Measurements from ENCODE around the gene PITPNM3.

Gene PITPNM3

GRCh38 chr17:6551869-6552531 lies 4.4 kb downstream of the PITPNM3 start:
- no peak overlapping the region for H3K4me3 Mint-ChIP-seq
- H3K9me3 Mint-ChIP-seq, result no peaks in the 10 kb centered on the region
- peaks cover 2% of the 10 kb centered on the region for H3K36me3 Mint-ChIP-seq
- peaks cover 19% of the 10 kb centered on the region for H3K4me1 Mint-ChIP-seq
- no peak overlapping the region for H3K27ac Mint-ChIP-seq
- H3K27me3 Mint-ChIP-seq, result peaks cover 73% of the 10 kb centered on the region
- no peak for DNase-seq
- CTCF ChIA-PET, result interaction anchor here (0.6 kb wide), 1 partner anchor 34 kb away, joined by 3 read pairs; no protein-coding TSS in a partner anchor

GRCh38 chr17:6551356-6551755 lies 5.0 kb downstream of the PITPNM3 start:
- Mint-ChIP-seq H3K9me3 (no peaks in the 10 kb centered on the region), H3K4me1 (peaks cover 19% of the 10 kb centered on the region), H3K27ac (no peak overlapping the region), H3K27me3 (peaks cover 67% of the 10 kb centered on the region), H3K36me3 (peaks cover 2% of the 10 kb centered on the region), H3K4me3 (no peak overlapping the region)
- CTCF ChIA-PET, result interaction anchor here (0.6 kb wide), 1 partner anchor 35 kb away, joined by 3 read pairs; no protein-coding TSS in a partner anchor
- DNase-seq, result no peak

GRCh38 chr17:6549384-6550036 lies 6.8 kb downstream of the PITPNM3 start:
- no peaks in the 10 kb centered on the region for H3K9me3 Mint-ChIP-seq

GRCh38 chr17:6548578-6549330 lies 7.6 kb downstream of the PITPNM3 start:
- H3K4me1 Mint-ChIP-seq, result peaks cover 12% of the 10 kb centered on the region
- peak overlapping the region; percentile 9 for H3K4me3 Mint-ChIP-seq
- DNase-seq, result peak; percentile 62
- CTCF ChIA-PET, result interaction anchor here (1.8 kb wide), 1 partner anchor 76 kb away, joined by 4 read pairs; no protein-coding TSS in a partner anchor
- H3K36me3 Mint-ChIP-seq, result no peaks in the 10 kb centered on the region
- H3K27ac Mint-ChIP-seq, result peak overlapping the region; percentile 76
- peaks cover 44% of the 10 kb centered on the region for H3K27me3 Mint-ChIP-seq
- no peaks in the 10 kb centered on the region for H3K9me3 Mint-ChIP-seq

More at GRCh38 chr17:6549384-6550036, 6.8 kb downstream of the PITPNM3 start:
- H3K4me1 Mint-ChIP-seq, result peaks cover 12% of the 10 kb centered on the region
- CTCF ChIA-PET, result interaction anchor here (1.0 to 1.8 kb wide), 2 partner anchors 77 kb away, joined by 3 to 4 read pairs; no protein-coding TSS in a partner anchor
- DNase-seq, result no peak
- no peak overlapping the region for H3K4me3 Mint-ChIP-seq
- H3K36me3 Mint-ChIP-seq, result no peaks in the 10 kb centered on the region
- H3K27me3 Mint-ChIP-seq, result peaks cover 52% of the 10 kb centered on the region
- no peak overlapping the region for H3K27ac Mint-ChIP-seq

GRCh38 chr17:6548034-6548433 lies 8.3 kb downstream of the PITPNM3 start:
- CTCF ChIA-PET, result interaction anchor here (1.8 kb wide), 1 partner anchor 76 kb away, joined by 4 read pairs; no protein-coding TSS in a partner anchor
- no peaks in the 10 kb centered on the region for H3K36me3 Mint-ChIP-seq
- H3K4me1 Mint-ChIP-seq, result peaks cover 12% of the 10 kb centered on the region
- no peak for DNase-seq
- no peak overlapping the region for H3K27ac Mint-ChIP-seq
- H3K9me3 Mint-ChIP-seq, result no peaks in the 10 kb centered on the region
- H3K4me3 Mint-ChIP-seq, result no peak overlapping the region
- peaks cover 37% of the 10 kb centered on the region for H3K27me3 Mint-ChIP-seq

GRCh38 chr17:6547336-6547735 lies 9.0 kb downstream of the PITPNM3 start:
- H3K9me3 Mint-ChIP-seq, result no peaks in the 10 kb centered on the region
- no peak overlapping the region for H3K4me3 Mint-ChIP-seq
- DNase-seq, result no peak
- H3K27ac Mint-ChIP-seq, result no peak overlapping the region
- peaks cover 32% of the 10 kb centered on the region for H3K27me3 Mint-ChIP-seq
- CTCF ChIA-PET, result no interaction called here
- H3K4me1 Mint-ChIP-seq, result peaks cover 12% of the 10 kb centered on the region
- H3K36me3 Mint-ChIP-seq, result no peaks in the 10 kb centered on the region

GRCh38 chr17:6546069-6546718 lies 10.2 kb downstream of the PITPNM3 start:
- CTCF ChIA-PET, result no interaction called here
- H3K36me3 Mint-ChIP-seq, result no peaks in the 10 kb centered on the region
- H3K4me3 Mint-ChIP-seq, result no peak overlapping the region
- no peak overlapping the region for H3K27ac Mint-ChIP-seq
- H3K27me3 Mint-ChIP-seq, result peaks cover 28% of the 10 kb centered on the region
- no peak for DNase-seq
- peaks cover 12% of the 10 kb centered on the region for H3K4me1 Mint-ChIP-seq
- H3K9me3 Mint-ChIP-seq, result no peaks in the 10 kb centered on the region

- CTCF ChIA-PET, result no interaction called here
- no peak for DNase-seq
- Mint-ChIP-seq H3K27ac (no peak overlapping the region), H3K27me3 (peaks cover 24% of the 10 kb centered on the region), H3K4me1 (peaks cover 12% of the 10 kb centered on the region), H3K9me3 (no peaks in the 10 kb centered on the region), H3K4me3 (no peak overlapping the region), H3K36me3 (no peaks in the 10 kb centered on the region)
These were observed 11.1 kb downstream of the PITPNM3 start for GRCh38 chr17:6545291-6545690.

GRCh38 chr17:6544011-6544370 lies 12.4 kb downstream of the PITPNM3 start:
- Mint-ChIP-seq H3K4me1 (peaks cover 9% of the 10 kb centered on the region), H3K36me3 (no peaks in the 10 kb centered on the region), H3K27me3 (peaks cover 14% of the 10 kb centered on the region), H3K4me3 (no peak overlapping the region), H3K9me3 (no peaks in the 10 kb centered on the region), H3K27ac (no peak overlapping the region)
- CTCF ChIA-PET, result no interaction called here
- no peak for DNase-seq

- Mint-ChIP-seq H3K4me1 (peaks cover 3% of the 10 kb centered on the region), H3K9me3 (no peaks in the 10 kb centered on the region), H3K4me3 (no peak overlapping the region), H3K36me3 (no peaks in the 10 kb centered on the region), H3K27ac (no peak overlapping the region), H3K27me3 (peaks cover 10% of the 10 kb centered on the region)
- no peak for DNase-seq
- CTCF ChIA-PET, result no interaction called here
These were observed 13.0 kb downstream of the PITPNM3 start for GRCh38 chr17:6543079-6544010.

GRCh38 chr17:6542577-6542976 lies 13.8 kb downstream of the PITPNM3 start:
- no peak overlapping the region for H3K4me3 Mint-ChIP-seq
- no peaks in the 10 kb centered on the region for H3K4me1 Mint-ChIP-seq
- peaks cover 9% of the 10 kb centered on the region for H3K27me3 Mint-ChIP-seq
- H3K27ac Mint-ChIP-seq, result no peak overlapping the region
- CTCF ChIA-PET, result interaction anchor here (0.5 kb wide), 1 partner anchor 21 kb away, joined by 3 read pairs; no protein-coding TSS in a partner anchor
- H3K9me3 Mint-ChIP-seq, result no peaks in the 10 kb centered on the region
- DNase-seq, result no peak
- no peaks in the 10 kb centered on the region for H3K36me3 Mint-ChIP-seq

- CTCF ChIA-PET, result no interaction called here
- Mint-ChIP-seq H3K36me3 (no peaks in the 10 kb centered on the region), H3K9me3 (no peaks in the 10 kb centered on the region), H3K4me1 (no peaks in the 10 kb centered on the region), H3K27ac (no peak overlapping the region), H3K27me3 (peaks cover 9% of the 10 kb centered on the region), H3K4me3 (no peak overlapping the region)
- no peak for DNase-seq
These were observed 14.5 kb downstream of the PITPNM3 start for GRCh38 chr17:6541886-6542285.

GRCh38 chr17:6539871-6540270 lies 16.5 kb downstream of the PITPNM3 start:
- DNase-seq, result no peak
- CTCF ChIA-PET, result no interaction called here
- Mint-ChIP-seq H3K9me3 (no peaks in the 10 kb centered on the region), H3K27me3 (peaks cover 9% of the 10 kb centered on the region), H3K27ac (no peak overlapping the region), H3K4me1 (no peaks in the 10 kb centered on the region), H3K4me3 (no peak overlapping the region), H3K36me3 (no peaks in the 10 kb centered on the region)

All from activated naive CD4-positive, alpha-beta T cell treated with anti-CD3 and anti-CD28 coated beads, Interleukin-2, amount 10 ng/mL, durations not matched to agents 7 days and 5 days (primary cell).